ENCODE measurements around the gene POC1A. TPM values are rescaled to one million over a fixed set of nuclear protein-coding genes. Genes with fewer than 3 reads are reported as not detected.

The POC1A gene
- total and polyA plus RNA-seq, 2 of the 8 experiments (the other 6 are each of a cell fraction or from before 2014, with no cell fraction given): 35.7 to 39.2 TPM

DNA sequence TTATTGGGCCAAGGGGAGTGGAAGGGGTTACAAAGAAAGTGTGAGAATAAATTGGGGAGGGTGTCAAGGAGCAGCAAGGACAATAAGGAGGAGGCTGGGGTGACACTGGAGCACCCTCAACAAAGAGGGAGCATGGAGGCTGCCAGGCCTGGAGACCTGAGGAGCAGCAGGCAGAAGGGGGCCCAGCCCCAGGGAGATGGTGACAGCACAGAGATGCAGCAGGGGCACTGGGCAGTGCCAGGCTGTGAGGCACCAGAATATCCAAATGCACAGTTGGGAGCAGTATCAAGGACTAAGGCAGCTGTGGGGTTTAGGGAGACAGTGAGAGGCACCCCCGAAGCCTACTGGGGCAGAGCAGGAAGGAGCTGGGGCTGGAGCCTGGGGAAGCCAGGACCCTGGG is 24.3 kb upstream of the POC1A start:
- Histone ChIP-seq H4K20me1 (replicated peaks in 1 of 2; ENCODE audit: control insufficient read depth in 1 of 2, insufficient read depth in 2 of 2, low read length in 2 of 2) (no peaks in the 10 kb centered on the region), H3K23me2 (ENCODE audit: low read depth, low read length) (no peaks in the 10 kb centered on the region; the same call in 1 of the 2 replicates), H3K4me2 (ENCODE audit: insufficient read depth in 1 of 2, low read depth in 2 of 2, low read length in 2 of 2) (no peak overlapping the region), H3K79me1 (ENCODE audit: low read depth, low read length) (no peaks in the 10 kb centered on the region), H2BK20ac (ENCODE audit: low read length) (no peak overlapping the region), H3K79me2 (ENCODE audit: control insufficient read depth in 1 of 2, insufficient read depth in 2 of 2, low read length in 2 of 2) (no peaks in the 10 kb centered on the region), H3K14ac (ENCODE audit: insufficient read length) (no peak overlapping the region), H3K9ac (replicated peaks in 1 of 4; ENCODE audit: extremely low read depth in 1 of 4, low read depth in 3 of 4, low read length in 3 of 4) (no peak overlapping the region), H4K8ac (ENCODE audit: extremely low read depth, insufficient read depth, low read length) (no peak overlapping the region), H2AK5ac (ENCODE audit: low read depth, low read length) (no peak overlapping the region), H2BK120ac (replicated peaks; ENCODE audit: low read depth, low read length) (no peak overlapping the region), H3K18ac (ENCODE audit: extremely low read depth, low read length) (no peak overlapping the region), H3K4ac (replicated peaks; ENCODE audit: insufficient read length, low read depth, low read length) (no peak overlapping the region), H4K91ac (replicated peaks; ENCODE audit: insufficient read length, low read length) (no peak overlapping the region), H3K27ac (ENCODE audit: low read depth, low read length) (no peak overlapping the region), H2BK12ac (ENCODE audit: low read depth, low read length) (no peak overlapping the region; the same call in 1 of the 2 replicates), H3K4me1 (replicated peaks in 1 of 4; ENCODE audit: control insufficient read depth in 3 of 4, insufficient read depth in 4 of 4, low read length in 3 of 4) (peaks cover 0 to 5% (median 1%) of the 10 kb centered on the region in 4 experiments; a peak in 2 of 7 replicates), H2AFZ (ENCODE audit: low read length) (no peak overlapping the region), H3K9me3 (ENCODE audit: insufficient read depth in 2 of 2, low read depth in 1 of 2, low read length in 1 of 2) (no peaks in the 10 kb centered on the region), H2BK15ac (ENCODE audit: low read length) (no peak overlapping the region), H2BK5ac (ENCODE audit: low read depth, low read length) (no peak overlapping the region), H3K56ac (replicated peaks; ENCODE audit: insufficient read length, low read depth, low read length) (no peak overlapping the region), H3K4me3 (ENCODE audit: extremely low read depth in 1 of 4, insufficient read depth in 2 of 4, low read depth in 3 of 4, low read length in 4 of 4) (no peak overlapping the region), H3K36me3 (ENCODE audit: control insufficient read depth in 2 of 4, insufficient read depth in 4 of 4, low read length in 3 of 4) (no peaks in the 10 kb centered on the region), H3K23ac (ENCODE audit: insufficient read length) (no peak overlapping the region), H3K27me3 (replicated peaks in 1 of 4; ENCODE audit: control insufficient read depth in 3 of 4, extremely low read depth in 1 of 4, insufficient read depth in 3 of 4, low read length in 3 of 4) (no peaks in the 10 kb centered on the region), H4K5ac (ENCODE audit: insufficient read length, low read depth, low read length) (no peak overlapping the region)
- ChIA-PET CTCF (ENCODE audit: partially characterized antibody) (interaction anchor here (0.5 to 2.5 kb wide), 11 partner anchors 8 to 392 kb away, joined by 3 to 7 read pairs (median 3); partner anchors contain the start of gene POC1A), POLR2A (ENCODE audit: partially characterized antibody) (interaction anchor here (0.5 to 1.0 kb wide), 4 partner anchors 24 to 225 kb away, joined by 3 to 4 read pairs (median 3); partner anchors contain the start of gene POC1A)
- DNase-seq (ENCODE audit: low read depth in 1 of 2, low spot score in 2 of 2) (no peak), FAIRE-seq (no peak)
- 89% methylated on average over 1 of the region's 1 CpG; no CpG with 5 or more reads in 1 of the 2 experiments for WGBS, 2 experiments (ENCODE audit: extremely low coverage in 1 of 2, insufficient coverage in 1 of 2, insufficient read length in 1 of 2, insufficient replicate concordance in 2 of 2, low coverage in 1 of 2, low lambda C conversion rate in 2 of 2, missing lambda C conversion rate in 1 of 2)
- TF ChIP-seq RBBP5 (IDR thresholded peaks at IDR 0.05; ENCODE audit: borderline replicate concordance, low read depth, low read length) (no peak), TAF7 (optimal IDR thresholded peaks at IDR 0.05; ENCODE audit: borderline replicate concordance, low read depth, low read length) (no peak), PHF8 (conservative IDR thresholded peaks at IDR 0.05; ENCODE audit: low read depth, low read length) (no peak), TBP (IDR thresholded peaks at IDR 0.05; ENCODE audit: low read depth, low read length) (no peak), BCL11A (IDR thresholded peaks at IDR 0.05; ENCODE audit: low read depth in 2 of 2, low read length in 2 of 2) (no peak), POU5F1 (IDR thresholded peaks at IDR 0.05; ENCODE audit: low read depth, low read length) (no peak), MAFK (IDR thresholded peaks at IDR 0.05; ENCODE audit: low read depth, low read length) (no peak), YY1 (IDR thresholded peaks at IDR 0.05; ENCODE audit: low read depth, low read length) (no peak), TEAD4 (IDR thresholded peaks at IDR 0.05; ENCODE audit: low read depth, low read length) (no peak), KDM5A (IDR thresholded peaks at IDR 0.05; ENCODE audit: low read length) (no peak), TAF1 (IDR thresholded peaks at IDR 0.05; ENCODE audit: low read depth, low read length) (no peak)
- TF ChIP-seq, protein P1, sequence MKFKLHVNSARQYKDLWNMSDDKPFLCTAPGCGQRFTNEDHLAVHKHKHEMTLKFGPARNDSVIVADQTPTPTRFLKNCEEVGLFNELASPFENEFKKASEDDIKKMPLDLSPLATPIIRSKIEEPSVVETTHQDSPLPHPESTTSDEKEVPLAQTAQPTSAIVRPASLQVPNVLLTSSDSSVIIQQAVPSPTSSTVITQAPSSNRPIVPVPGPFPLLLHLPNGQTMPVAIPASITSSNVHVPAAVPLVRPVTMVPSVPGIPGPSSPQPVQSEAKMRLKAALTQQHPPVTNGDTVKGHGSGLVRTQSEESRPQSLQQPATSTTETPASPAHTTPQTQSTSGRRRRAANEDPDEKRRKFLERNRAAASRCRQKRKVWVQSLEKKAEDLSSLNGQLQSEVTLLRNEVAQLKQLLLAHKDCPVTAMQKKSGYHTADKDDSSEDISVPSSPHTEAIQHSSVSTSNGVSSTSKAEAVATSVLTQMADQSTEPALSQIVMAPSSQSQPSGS (IDR thresholded peaks at IDR 0.05; ENCODE audit: low read length): no peak

Measured in H1 (cell line).